K562 (cell line): ENCODE results near the gene TRNAU1AP. TPM values are rescaled to one million over a fixed set of nuclear protein-coding genes. Genes with fewer than 3 reads are reported as not detected.

ENCODE experiments used
- E4F1 ChIP-seq: fragments of 250-450 bp; sonication (Bioruptor Pico); IDR thresholded peaks from 2 replicates; pipeline ENCODE4 v1.5.0; 2021; ENCODE audit warnings: mild to moderate bottlenecking, borderline replicate concordance
- FOXO4 ChIP-seq: fragments of 450-650 bp; formaldehyde crosslinking; IDR thresholded peaks from 2 replicates; pipeline ENCODE4 v1.4.0; 2020; ENCODE audit warnings: mild to moderate bottlenecking, moderate library complexity
- HEY1 ChIP-seq: fragments of 250-450 bp; sonication (Bioruptor Pico); IDR thresholded peaks from 2 replicates; pipeline ENCODE4 v1.5.0; 2020; ENCODE audit warnings: mild to moderate bottlenecking, moderate library complexity, borderline replicate concordance
- LEF1 ChIP-seq: fragments of 450-650 bp; IDR thresholded peaks from 2 replicates; pipeline ENCODE4 v1.6.1; 2016; ENCODE audit warnings: mild to moderate bottlenecking
- PCBP2 ChIP-seq: fragments of 200-400 bp; formaldehyde crosslinking; IDR thresholded peaks from 2 replicates; pipeline ENCODE4 v1.6.1; 2018; ENCODE audit warnings: low read length, low read depth, mild to moderate bottlenecking, moderate library complexity; ENCODE audit not compliant: poor library complexity, severe bottlenecking
- SIRT6 ChIP-seq: IDR thresholded peaks from one replicate; pipeline ENCODE4 v1.6.1; 2012; ENCODE audit warnings: low read depth, mild to moderate bottlenecking, control low read depth, inconsistent platforms, low read length, moderate library complexity
- SMARCB1 ChIP-seq: IDR thresholded peaks from 2 replicates; pipeline ENCODE4 v1.6.1; 2011; ENCODE audit warnings: improper control_type of control experiment, low read depth; ENCODE audit not compliant: insufficient read length
- SP1 ChIP-seq: sonication (generic); formaldehyde crosslinking; IDR thresholded peaks from 2 replicates; pipeline ENCODE4 v1.8.1; 2022; ENCODE audit warnings: mild to moderate bottlenecking, missing genetic modification reagents
- SUPT5H ChIP-seq: fragments of 450-650 bp; IDR thresholded peaks from 2 replicates; pipeline ENCODE4 v1.6.1; 2016
- TAF9B ChIP-seq: fragments of 450-650 bp; IDR thresholded peaks from 2 replicates; pipeline ENCODE4 v1.6.1; 2018; ENCODE audit warnings: mild to moderate bottlenecking; ENCODE audit not compliant: partially characterized antibody
- ZKSCAN1 ChIP-seq: fragments of 150-350 bp; IDR thresholded peaks from 2 replicates; pipeline ENCODE4 v1.6.1; 2016; ENCODE audit warnings: low read depth, low read length
- polyA plus RNA-seq, 8 experiments: library from polyadenylated mRNA; depleted of rRNA in 4 of 8; stranded (reverse) in 5 of 8; unstranded in 3 of 8; fragments of >200 nt; fragmentation: Nextera tagmentation in 2 of 8; fragmentation: Illumina TruSeq in 1 of 8; extraction: Ambion mirVana in 2 of 8; extraction: Trizol in 1 of 8; gene quantifications; 2 replicates each; pipeline versions ENCODE4 v1.2.1 to v1.2.3, GENCODE V29; 2011 to 2014; ENCODE audit warnings: inconsistent platforms in 1 of 8, missing spikeins in 1 of 8
- total RNA-seq, 7 experiments: library from RNA; depleted of rRNA in 6 of 7; stranded (reverse); fragments of >200 nt in 6 of 7; fragmentation: Illumina TruSeq in 2 of 7; extraction: Trizol in 2 of 7; gene quantifications; 2 replicates each; pipeline versions ENCODE4 v1.2.1 to v1.2.3, GENCODE V29; 2011 to 2021; ENCODE audit warnings: low replicate concordance in 1 of 7
- TF ChIP-seq, protein P1 (sequence below): fragments of 200-800 bp; sonication (Bioruptor generic); IDR thresholded peaks from 2 replicates; pipeline ENCODE4 v1.6.1; 2017; ENCODE audit warnings: missing genetic modification characterization, missing compliant biosample characterization
- TF ChIP-seq, protein P2 (sequence below): fragments of 250-450 bp; sonication (Bioruptor Pico); IDR thresholded peaks from 2 replicates; pipeline ENCODE4 v1.9.0; 2021; ENCODE audit warnings: mild to moderate bottlenecking, inconsistent platforms
- TF ChIP-seq, protein P3 (sequence below), 3 experiments: fragments of 200-800 bp in 1 of 3; fragments of 250-450 bp in 1 of 3; fragments of 450-650 bp in 1 of 3; sonication (Bioruptor Pico) in 1 of 3; sonication (Bioruptor generic) in 1 of 3; formaldehyde crosslinking in 1 of 3; IDR thresholded peaks; 2 replicates each; pipeline versions ENCODE4 v1.6.1 to v1.8.0; 2016 to 2022; ENCODE audit warnings: mild to moderate bottlenecking in 2 of 3, missing genetic modification characterization in 2 of 3, missing compliant biosample characterization in 1 of 3, moderate library complexity in 1 of 3

Gene TRNAU1AP
- total and polyA plus RNA-seq, 9 of the 15 experiments (the other 6 are each of a cell fraction or from before 2014, with no cell fraction given) = 34.9 to 110 (median 46.3) TPM

DNA sequence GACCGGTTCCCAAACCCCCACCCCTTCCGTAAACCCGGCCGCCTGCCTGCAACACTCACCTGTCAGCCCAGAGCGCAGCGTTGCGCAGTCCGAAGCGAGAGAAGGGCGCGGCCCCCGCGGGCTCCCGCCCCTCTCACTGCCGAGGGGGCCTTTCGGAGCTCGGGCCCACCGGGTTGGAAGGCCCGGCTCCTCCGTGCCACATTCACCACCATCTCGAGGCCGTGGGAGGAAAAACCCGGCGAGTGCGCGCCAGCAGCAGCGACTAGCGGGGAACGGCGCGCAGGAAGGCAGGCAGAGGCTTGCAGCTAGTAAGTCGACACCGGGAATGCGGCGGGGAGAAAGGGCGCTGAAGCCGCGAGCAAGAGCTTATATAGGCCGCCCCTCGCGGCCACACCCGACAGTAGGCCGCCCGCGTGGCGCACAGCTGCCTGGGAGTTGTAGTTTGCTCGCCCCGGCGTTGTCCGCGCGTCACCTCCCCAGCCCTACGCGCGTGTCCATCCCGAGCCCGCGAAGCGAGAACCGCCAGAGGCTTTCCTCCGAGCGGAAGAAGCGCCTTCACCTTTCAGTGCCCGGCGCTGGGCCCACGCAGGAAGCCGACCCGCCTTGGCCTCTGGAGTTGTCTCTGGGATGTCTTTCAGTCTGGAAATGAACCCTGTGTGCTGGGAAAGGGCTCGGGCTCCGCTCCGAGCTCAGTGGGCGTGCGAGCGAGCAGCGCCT is 28.8 kb downstream of the TRNAU1AP start (continued):
- TF ChIP-seq, protein P1, sequence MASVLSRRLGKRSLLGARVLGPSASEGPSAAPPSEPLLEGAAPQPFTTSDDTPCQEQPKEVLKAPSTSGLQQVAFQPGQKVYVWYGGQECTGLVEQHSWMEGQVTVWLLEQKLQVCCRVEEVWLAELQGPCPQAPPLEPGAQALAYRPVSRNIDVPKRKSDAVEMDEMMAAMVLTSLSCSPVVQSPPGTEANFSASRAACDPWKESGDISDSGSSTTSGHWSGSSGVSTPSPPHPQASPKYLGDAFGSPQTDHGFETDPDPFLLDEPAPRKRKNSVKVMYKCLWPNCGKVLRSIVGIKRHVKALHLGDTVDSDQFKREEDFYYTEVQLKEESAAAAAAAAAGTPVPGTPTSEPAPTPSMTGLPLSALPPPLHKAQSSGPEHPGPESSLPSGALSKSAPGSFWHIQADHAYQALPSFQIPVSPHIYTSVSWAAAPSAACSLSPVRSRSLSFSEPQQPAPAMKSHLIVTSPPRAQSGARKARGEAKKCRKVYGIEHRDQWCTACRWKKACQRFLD (CRISPR knock-in tag) = peak; percentile 59
- TF ChIP-seq ZKSCAN1 (peak; percentile 83; the same call in 1 of the 2 replicates), TAF9B (peak; percentile 99), E4F1 (CRISPR knock-in tag) (no peak), FOXO4 (no peak), SIRT6 (no peak), SP1 (peak; percentile 97), LEF1 (peak; percentile 38; the same call in 1 of the 2 replicates), PCBP2 (peak; percentile 96), HEY1 (CRISPR knock-in tag) (no peak), SUPT5H (peak; percentile 100), SMARCB1 (no peak)
- TF ChIP-seq, protein P2, sequence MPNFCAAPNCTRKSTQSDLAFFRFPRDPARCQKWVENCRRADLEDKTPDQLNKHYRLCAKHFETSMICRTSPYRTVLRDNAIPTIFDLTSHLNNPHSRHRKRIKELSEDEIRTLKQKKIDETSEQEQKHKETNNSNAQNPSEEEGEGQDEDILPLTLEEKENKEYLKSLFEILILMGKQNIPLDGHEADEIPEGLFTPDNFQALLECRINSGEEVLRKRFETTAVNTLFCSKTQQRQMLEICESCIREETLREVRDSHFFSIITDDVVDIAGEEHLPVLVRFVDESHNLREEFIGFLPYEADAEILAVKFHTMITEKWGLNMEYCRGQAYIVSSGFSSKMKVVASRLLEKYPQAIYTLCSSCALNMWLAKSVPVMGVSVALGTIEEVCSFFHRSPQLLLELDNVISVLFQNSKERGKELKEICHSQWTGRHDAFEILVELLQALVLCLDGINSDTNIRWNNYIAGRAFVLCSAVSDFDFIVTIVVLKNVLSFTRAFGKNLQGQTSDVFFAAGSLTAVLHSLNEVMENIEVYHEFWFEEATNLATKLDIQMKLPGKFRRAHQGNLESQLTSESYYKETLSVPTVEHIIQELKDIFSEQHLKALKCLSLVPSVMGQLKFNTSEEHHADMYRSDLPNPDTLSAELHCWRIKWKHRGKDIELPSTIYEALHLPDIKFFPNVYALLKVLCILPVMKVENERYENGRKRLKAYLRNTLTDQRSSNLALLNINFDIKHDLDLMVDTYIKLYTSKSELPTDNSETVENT (CRISPR knock-in tag) = peak; percentile 95
- TF ChIP-seq, protein P3, sequence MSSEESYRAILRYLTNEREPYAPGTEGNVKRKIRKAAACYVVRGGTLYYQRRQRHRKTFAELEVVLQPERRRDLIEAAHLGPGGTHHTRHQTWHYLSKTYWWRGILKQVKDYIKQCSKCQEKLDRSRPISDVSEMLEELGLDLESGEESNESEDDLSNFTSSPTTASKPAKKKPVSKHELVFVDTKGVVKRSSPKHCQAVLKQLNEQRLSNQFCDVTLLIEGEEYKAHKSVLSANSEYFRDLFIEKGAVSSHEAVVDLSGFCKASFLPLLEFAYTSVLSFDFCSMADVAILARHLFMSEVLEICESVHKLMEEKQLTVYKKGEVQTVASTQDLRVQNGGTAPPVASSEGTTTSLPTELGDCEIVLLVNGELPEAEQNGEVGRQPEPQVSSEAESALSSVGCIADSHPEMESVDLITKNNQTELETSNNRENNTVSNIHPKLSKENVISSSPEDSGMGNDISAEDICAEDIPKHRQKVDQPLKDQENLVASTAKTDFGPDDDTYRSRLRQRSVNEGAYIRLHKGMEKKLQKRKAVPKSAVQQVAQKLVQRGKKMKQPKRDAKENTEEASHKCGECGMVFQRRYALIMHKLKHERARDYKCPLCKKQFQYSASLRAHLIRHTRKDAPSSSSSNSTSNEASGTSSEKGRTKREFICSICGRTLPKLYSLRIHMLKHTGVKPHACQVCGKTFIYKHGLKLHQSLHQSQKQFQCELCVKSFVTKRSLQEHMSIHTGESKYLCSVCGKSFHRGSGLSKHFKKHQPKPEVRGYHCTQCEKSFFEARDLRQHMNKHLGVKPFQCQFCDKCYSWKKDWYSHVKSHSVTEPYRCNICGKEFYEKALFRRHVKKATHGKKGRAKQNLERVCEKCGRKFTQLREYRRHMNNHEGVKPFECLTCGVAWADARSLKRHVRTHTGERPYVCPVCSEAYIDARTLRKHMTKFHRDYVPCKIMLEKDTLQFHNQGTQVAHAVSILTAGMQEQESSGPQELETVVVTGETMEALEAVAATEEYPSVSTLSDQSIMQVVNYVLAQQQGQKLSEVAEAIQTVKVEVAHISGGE (CRISPR knock-in tag; IDR thresholded peaks at IDR 0.05) = peak in 1 of 3 experiments; percentile 84; a peak in 2 of 6 replicates
